GM21528 (cell line): ENCODE measurements around the gene ADCK1.
A peak's percentile ranks its signal among the peaks of the same experiment; 100 is the strongest.
"Not testable (repeated sequence)": the region's sequence is repeated elsewhere in the genome, so short reads cannot be mapped to it uniquely, and the experiment has no call there.

Experiments used
- ATAC-seq: cut with Tn5 transposase; IDR thresholded peaks from one replicate; pipeline ENCODE4 v1.9.1; 2021; ENCODE audit warnings: mild to moderate bottlenecking, moderate library complexity; ENCODE audit not compliant: unreplicated experiment, low FRiP score

ADCK1 gene

DNA sequence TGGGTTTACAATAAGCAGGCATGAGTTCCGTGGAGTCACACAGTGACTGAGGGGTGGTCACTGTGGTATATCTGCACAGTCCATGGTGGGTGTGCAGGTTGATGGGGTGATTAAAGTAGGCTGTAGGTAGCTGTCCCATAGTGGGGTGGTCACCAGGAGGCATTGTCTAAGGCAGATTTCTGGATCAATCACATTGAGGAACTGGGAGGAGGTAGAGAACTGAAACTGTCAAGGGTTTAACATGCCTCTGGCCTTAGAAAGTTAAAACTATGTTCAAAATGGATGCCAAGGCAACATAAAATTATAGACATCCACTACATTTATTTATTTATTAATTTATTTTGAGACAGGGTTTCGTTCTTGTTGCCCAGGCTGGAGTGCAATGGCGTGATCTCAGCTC, 8.3 kb downstream of the ADCK1 start:
- ATAC-seq: no peak

DNA sequence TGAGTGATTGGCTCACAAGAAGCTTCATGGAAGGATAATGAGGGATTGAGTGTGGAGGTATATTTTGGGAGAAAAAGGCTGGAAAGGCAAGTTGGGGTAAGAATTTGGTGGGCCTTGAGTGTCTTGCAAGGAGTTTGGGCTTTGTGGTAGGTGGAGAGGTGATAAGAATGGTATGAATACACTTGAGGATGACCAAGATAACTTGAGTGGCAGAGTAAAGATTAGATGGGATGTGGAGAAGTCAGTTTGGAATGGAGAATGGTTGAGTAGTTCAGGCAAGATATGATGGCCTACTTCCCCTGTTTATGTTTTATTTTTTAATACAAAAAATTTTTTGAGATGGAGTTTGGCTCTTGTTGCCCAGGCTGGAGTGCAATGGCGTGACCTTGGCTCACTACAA, 9.1 kb downstream of the ADCK1 start:
- no peak for ATAC-seq

DNA sequence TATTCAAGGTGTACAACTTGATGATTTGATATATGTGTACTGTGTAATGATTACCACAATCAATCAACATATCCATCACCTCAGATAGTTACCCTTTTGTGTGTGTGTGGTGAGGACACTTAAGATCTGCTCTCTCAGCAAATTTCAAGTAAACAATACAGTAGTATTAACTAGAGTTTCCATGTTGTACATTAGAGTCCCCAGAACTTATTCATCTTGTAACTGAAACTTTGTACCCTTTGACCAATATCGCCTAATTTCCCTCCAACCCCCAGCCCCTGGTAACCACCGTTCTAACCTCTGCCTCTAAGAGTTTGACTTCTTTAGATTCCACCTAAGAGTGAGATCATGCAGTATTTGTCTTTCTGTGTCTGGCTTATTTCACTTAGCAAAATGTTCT, 12.1 kb downstream of the ADCK1 start:
- ATAC-seq: no peak

DNA sequence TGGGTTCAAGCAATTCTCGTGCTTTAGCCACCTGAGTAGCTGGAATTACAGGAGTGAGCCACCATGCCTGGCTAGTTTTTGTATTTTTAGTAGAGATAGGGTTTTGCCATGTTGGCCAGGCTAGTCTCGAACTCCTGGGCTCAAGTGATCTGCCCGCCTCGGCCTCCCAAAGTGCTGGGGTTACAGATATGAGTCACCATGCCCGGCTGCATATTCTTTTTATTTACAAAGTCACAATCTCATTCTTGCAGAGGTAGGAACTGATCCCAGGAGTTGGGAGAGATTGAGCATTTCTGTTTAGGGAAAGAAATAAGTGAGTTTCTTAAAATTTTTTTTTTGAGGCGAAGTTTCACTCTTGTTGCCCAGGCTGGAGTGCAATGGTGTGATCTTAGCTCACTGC, 12.8 kb downstream of the ADCK1 start:
- ATAC-seq: not testable (repeated sequence)

DNA sequence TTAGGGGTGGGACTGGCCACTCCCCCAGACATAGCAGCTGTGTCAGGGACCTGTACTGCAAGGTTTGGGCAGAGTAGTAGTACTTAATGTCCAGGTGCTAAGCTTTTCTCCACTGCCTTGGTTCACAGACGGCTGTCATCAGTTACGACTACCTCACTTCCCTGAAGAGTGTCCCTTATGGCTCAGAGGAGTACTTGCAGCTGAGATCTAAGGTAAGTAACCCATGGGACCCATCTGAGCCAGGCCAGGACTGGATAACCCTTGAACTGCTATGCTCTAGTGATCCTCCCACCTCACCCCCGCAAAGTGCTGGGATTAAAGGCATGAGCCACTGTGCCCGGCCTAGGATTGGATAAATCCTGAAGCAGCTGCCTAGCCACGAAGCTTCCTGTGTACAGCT, 22.4 kb downstream of the ADCK1 start:
- no peak for ATAC-seq

DNA sequence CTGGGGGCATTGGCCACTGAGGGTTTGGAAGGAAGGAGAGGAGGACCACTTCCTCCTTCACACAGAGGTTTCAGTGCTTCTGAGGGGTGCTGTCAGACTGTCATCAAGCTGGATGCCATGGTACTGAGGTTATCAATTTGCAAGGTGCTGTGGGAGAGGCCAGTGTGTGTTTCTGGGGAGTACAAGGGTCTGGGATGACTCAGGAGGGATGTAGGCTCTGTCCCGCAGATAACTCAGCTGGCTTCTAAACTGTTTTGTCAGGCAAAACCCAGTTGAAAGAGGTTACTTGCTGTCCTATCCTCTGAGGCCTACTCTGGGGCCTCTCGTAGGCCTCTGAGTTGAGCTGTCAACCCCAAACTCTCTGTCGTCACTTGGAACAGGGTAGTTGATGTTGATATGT, 22.8 kb downstream of the ADCK1 start:
- ATAC-seq: no peak

DNA sequence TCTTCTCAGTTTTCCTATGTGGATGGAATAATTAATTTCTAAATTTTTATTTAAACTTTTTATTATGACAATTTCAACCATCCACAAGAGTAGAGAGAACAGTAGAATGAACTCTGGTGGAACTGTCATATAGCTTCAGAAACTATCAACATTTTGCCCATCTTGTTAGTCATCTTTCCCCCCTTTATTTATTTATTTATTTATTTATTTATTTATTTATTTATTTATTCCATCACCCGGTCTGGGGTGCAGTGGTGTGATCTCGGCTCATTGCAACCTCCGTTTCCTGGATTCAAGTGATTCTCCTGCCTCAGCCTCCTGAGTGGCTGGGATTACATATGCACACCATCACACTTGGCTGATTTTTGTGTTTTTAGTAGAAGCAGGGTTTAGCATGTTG, 23.5 kb downstream of the ADCK1 start:
- no peak for ATAC-seq

DNA sequence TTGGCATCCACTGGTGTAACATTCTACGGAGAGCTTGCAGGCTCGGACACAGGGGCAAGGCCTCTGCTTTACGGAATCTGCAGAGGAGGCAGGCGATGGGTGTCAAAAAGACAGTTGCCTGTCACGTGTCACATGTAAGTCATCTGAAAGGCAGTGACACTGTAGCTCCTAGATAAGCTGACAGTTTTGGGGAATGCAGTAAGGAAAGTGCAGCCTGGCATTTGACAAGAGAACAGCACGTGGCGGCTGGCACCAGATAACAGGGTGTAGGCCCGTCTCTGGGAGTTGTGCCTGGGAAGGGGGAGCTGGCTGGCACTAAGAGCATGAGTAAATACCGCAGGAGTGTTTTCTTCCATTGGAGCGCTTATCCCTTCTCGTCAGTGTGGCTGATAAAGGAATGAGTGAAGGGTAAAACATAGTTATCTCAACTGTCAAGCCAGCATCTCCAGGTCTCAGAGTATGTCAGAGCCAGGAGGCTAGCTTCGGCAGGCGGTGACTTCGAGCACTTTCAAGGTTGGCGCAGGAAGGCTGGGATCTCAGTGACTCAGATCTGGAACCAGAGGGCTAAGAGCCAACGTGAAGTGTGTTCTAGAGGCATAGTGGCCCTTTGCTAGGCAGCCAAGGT, 26.1 kb downstream of the ADCK1 start:
- no peak for ATAC-seq

DNA sequence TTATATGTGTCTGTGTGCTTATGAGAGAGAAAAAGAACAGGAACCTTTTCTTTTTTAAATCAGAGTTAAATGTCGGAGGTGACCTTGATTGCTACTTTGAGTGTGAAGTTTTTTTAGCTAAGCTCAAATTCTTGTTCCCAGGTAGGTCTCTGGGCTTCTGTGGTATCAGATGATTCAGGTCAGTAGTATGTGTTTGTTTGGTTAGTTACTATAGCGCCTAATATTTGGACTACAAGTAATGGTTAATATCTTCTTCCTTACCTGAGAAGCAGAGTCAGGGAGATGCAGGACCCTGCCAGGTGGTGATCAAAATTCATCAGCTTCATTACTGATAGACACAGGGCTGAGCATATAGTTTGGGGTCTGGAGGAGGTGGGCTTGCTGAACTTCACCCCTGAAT, 30.8 kb downstream of the ADCK1 start:
- ATAC-seq: no peak

DNA sequence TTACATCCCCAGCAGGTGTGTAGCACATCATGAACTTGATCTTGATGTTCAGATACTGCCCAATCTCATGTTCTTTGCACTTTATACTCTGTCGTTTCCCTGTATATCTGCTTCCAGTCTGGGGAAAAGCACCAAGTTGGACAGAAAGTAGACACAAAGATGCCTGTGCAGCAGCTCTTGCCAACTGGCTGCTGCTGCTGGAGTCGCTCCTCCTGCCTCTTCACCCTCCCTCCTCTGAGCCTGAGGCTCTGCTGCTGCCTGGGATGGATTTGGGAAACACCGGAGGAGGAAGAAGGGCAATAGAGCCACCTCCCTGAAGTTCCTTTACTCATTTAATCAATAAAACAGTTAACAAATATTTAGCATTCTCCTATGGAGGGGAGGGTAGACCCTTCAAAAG, 32.4 kb downstream of the ADCK1 start:
- no peak for ATAC-seq

DNA sequence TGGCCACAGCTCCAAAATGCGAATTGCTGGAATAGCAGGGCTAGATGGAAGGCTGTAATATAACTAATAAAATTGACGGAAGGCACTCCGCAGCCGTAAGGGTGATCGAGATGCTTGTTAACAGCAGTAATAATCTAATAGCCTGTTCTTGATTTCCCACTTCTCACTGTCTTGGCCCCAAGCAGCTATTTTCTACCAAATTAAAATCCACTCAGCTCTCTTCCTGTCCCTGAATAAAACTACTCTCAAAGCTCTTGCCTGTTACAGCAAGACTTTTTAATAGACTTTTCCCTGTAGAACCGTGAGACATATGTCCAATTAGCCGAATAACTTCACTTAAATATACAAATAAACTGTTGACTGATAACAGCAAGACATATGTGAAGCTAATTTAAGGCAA, 38.0 kb downstream of the ADCK1 start:
- ATAC-seq: no peak

DNA sequence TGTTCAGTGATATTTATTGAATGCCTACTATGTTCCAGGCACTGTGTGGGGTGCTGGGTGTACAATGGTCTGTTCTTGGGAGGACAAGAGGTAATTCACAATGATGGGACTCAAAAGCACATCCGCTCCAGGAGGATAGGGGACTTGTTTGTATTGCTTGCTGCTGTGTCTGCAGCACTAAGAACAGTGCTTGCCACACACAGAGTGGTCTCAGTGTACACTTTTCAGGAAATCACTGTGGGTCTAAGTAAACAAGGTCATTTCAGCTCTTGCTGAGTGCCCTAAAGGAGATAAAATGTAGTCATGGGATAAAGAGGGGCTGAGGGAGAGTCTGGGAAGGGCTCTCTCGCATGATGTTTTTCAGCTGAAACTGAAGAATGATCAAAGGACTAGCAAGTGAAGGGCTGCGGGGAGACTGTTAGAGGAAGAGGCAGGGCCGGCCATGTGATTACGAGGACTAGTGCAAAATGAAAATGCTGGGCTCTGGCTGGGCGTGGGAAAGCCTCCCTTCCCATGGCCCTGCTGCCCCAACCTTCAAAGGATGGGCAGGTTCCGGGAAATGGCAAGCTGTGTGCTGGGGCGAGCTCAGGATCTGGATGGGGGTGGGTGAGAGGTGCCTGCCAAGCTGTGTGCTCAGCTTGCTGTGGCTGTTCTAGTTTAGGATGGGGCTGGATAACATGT, 39.1 kb downstream of the ADCK1 start:
- no peak for ATAC-seq

DNA sequence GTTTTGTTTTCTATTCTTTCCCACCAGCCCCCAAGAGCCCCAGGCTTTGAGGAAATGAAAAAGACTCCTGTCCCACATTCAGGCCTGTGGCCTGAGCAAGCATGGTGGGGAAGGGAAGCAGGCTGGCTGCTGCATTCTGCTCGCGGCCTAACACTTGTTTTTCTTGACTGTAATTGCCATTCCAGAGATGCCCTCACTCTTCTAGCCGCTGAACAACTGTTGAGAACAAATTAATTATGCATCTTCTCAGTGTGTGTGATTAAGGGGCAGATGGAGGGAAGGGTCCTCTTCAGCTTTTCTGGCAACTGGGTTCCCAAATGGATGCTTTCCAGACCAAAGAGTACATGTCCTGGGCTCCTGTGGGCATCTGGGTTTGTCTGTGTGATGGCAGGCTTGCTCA, 43.3 kb downstream of the ADCK1 start:
- ATAC-seq: no peak

DNA sequence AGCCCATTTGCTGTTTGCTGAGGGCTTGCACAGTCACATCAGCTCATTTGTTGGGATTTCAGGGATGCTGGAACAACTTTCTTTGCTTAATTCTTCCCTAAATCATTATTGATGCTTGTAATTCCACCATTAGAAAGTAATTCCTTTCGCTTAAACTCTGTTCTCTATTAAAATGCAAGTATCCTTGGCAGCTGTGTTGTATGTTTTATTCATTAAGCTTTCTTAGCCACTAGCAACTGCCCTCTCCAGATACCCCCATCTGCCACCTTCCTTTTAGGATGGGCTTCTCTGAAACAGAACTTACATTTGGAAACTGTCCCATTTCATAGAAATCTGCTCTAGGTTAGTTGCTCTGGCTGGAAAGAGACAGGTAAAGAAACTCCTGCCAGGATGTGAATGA, 43.7 kb downstream of the ADCK1 start:
- ATAC-seq: no peak

DNA sequence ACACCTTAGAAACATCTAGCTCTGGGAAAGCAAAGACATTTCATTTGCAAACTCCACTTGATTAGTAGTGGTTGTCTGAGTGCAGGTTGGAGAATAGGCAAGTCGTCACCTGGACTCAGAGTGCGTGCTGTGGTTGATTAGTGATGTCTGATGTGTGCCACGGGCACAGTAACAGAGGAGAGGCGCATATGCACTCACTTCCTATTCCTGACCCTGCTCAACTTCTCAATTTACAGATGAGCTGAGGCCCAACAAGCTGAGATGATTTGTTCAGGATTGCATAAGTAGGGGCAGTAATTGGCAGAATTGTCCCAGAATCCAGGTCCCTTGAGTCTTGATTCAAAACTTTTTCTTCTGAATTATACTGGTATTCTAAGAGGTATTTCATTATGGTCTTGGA, 44.9 kb downstream of the ADCK1 start:
- no peak for ATAC-seq

DNA sequence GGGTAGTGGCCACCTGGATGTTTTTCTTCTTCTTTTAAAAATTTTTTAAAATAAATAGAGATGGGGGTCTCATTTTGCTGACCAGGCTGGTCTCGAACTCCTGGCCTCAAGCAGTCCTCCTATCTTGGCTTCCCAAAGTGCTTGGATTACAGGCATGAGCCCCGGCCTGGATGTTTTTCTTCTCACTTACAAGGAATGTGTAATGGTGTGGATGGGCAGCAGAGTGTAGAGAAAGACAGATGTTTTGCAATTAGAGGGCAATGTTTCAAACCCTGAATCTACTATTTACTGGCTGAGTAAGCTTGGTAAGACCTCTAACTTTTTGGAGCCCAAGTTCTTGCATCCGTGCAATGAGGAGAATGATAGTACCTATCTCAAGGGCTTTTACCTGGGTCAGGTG, 48.1 kb downstream of the ADCK1 start:
- no peak for ATAC-seq

DNA sequence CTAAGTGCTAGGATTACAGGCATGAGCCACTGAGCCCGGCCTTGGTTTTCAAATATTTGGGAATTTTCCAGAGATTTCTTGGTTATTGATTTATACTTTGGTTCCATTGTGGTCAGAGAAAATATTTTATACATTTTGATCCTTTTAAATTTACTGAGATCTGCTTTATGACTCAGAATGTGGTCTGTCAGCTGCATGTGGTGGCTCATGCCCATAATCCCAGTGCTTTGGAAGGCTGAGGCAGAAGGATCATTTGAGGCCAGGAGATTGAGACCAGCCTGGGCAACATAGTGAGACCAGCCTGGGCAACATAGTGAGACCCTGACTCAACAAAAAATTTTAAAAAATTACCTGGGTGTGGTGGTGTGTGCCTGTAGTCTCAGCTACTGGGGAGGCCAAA, 49.8 kb downstream of the ADCK1 start:
- no peak for ATAC-seq

DNA sequence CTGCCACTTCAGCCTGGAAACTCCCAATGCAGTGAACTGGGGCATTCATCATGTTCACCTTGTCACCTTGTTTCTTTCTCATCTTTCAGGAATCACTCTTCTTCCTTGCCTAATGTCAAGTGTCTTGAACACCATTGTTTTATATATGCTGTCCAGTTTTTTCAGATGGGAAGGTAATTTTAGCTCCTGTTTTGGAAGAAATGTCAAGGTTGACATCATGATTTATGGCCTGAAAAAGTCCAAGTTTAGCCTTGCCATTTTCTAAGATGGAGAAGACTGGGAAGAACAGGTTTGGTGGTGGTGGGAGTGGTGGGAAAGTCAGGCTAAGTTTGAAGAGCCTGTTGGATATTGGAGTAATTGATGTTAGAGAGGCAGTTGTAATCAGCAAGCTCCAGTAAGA, 54.0 kb downstream of the ADCK1 start:
- ATAC-seq: no peak

DNA sequence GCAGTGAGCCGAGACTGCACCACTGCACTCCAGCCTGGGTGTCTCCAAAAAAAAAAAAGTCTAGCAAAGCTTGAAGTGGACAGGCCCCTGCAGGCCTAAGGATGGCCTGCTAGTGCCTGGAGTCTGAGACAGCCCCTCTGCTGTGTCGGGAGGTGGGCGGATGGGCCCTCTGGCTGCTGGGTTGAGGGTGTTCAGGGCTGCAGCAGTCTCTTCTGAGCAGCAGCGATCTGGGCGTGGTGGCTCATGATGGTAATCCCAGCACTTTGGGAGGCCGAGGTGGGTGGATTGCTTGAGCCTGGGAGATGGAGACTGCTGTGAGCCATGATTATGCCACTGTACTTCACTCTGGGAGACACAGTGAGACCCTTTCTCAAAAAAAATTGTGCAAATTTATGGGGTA, 57.0 kb downstream of the ADCK1 start:
- no peak for ATAC-seq

DNA sequence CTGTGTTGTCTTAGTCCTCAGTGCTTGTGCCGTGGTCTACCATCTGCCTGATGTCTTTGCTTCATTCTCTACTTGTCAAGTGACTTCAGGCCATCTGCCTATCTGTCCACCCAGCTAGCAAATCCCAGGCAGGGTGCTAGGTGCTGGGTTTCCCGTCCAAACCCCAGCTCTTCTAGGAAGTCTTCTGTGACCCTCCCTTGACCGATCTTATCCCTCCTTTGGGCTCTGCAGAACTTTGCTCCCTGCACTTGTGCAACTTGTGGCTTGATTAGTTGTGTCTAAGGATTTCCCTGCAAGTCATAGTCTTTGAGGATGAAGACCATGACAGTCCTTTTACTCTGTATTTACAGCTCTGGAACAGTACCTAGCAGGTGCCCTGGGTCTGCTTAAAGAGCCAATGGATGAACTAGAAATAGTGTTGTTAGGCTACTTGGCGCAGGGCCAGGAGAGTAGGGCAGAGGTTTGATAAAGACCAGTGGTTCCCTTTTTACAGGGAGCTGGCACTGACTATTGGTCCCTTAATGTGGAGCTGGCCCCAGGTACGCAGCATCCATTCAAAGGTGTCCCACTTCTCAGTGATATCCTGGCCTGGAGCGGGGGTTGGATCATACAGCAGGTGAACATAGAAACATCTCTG, 60.1 kb downstream of the ADCK1 start:
- no peak for ATAC-seq

DNA sequence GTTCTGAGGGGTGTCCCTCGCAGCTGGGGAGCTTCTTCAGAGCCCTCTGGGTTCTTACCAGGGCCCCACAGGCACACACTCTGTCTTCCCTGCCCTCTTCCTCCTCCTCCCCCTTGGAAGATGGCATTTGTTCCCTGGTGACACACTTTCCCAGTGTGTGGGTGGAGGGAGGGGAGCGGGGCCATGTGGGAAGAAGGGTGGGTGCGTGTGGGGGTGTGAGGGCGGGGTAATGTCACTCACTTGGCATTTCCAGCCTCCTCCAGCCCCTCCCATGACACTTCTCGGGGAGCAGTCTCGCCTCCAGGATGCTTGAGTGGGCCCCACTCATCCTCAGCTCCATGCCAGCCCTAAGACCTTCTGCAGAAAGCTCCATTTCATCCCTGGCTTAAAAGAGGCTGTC, 61.3 kb downstream of the ADCK1 start:
- no peak for ATAC-seq

DNA sequence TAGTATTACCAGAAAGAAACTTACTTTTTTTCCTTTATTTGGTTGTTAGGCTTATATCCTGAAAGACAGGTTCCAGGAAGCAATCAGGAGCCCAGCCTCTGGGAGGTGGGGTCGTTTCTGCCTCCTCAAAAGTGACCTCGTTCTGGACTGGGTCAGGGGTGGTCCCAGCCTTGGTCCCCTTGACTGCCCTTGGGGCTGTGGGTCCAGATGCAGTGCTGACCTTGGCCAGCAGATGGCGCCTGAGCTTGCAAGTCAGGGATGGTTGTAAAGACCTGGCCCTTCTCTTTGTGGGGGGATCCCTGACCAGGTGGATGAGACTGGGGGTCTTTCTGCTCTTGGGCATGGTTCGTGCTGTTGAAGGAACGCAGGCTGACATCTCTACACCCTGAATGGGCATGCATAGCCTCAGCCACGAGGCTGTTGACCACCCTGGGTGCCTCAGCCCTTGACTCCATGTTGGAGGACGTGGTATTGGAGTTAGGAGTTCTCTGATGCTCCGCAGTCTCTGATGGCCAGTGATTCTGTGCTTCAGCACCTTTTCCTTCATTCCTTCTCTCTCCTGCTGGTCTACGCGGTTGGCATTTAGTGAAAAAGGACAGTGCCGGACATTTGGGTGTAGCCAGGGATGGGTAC, 62.4 kb downstream of the ADCK1 start:
- ATAC-seq: peak; percentile 78
